Measurements from ENCODE around the gene EFNA2. TPM values are rescaled to one million over a fixed set of nuclear protein-coding genes. Genes with fewer than 3 reads are reported as not detected.
A peak's percentile ranks its signal among the peaks of the same experiment; 100 is the strongest.

Gene EFNA2
- total RNA-seq, 1 donor from 2014 or later, result 17.6 TPM

- Mint-ChIP-seq H3K4me3 (no peak overlapping the region), H3K9me3 (no peaks in the 10 kb centered on the region), H3K4me1 (ENCODE audit: unreplicated experiment) (peaks cover 23% of the 10 kb centered on the region), H3K36me3 (peaks cover 14% of the 10 kb centered on the region), H3K27ac (peak overlapping the region; percentile 56), H3K27me3 (no peaks in the 10 kb centered on the region)
- TF ChIP-seq CTCF (conservative IDR thresholded peaks at IDR 0.05), result no peak
- DNase-seq (ENCODE audit: extremely low spot score, unreplicated experiment), result no peak
Measured at GRCh38 chr19:1255186-1256161, 30.2 kb upstream of the EFNA2 start.

- no peak for DNase-seq (ENCODE audit: extremely low spot score, unreplicated experiment)
- no peak for TF ChIP-seq CTCF (conservative IDR thresholded peaks at IDR 0.05)
- Mint-ChIP-seq H3K27me3 (no peaks in the 10 kb centered on the region), H3K9me3 (no peaks in the 10 kb centered on the region), H3K4me1 (ENCODE audit: unreplicated experiment) (peaks cover 30% of the 10 kb centered on the region), H3K4me3 (peak overlapping the region; percentile 51), H3K27ac (peak overlapping the region; percentile 87), H3K36me3 (peaks cover 10% of the 10 kb centered on the region)
Measured at GRCh38 chr19:1256646-1257474, 28.8 kb upstream of the EFNA2 start.

GRCh38 chr19:1257475-1258162, 28.1 kb upstream of the EFNA2 start:
- peak overlapping the region; percentile 96 for H3K27ac Mint-ChIP-seq
- H3K4me1 Mint-ChIP-seq (ENCODE audit: unreplicated experiment), result peaks cover 32% of the 10 kb centered on the region
- peaks cover 10% of the 10 kb centered on the region for H3K36me3 Mint-ChIP-seq
- no peak for TF ChIP-seq CTCF (conservative IDR thresholded peaks at IDR 0.05)
- no peak for DNase-seq (ENCODE audit: extremely low spot score, unreplicated experiment)
- no peaks in the 10 kb centered on the region for H3K9me3 Mint-ChIP-seq
- no peaks in the 10 kb centered on the region for H3K27me3 Mint-ChIP-seq
- H3K4me3 Mint-ChIP-seq, result peak overlapping the region; percentile 51

DNA sequence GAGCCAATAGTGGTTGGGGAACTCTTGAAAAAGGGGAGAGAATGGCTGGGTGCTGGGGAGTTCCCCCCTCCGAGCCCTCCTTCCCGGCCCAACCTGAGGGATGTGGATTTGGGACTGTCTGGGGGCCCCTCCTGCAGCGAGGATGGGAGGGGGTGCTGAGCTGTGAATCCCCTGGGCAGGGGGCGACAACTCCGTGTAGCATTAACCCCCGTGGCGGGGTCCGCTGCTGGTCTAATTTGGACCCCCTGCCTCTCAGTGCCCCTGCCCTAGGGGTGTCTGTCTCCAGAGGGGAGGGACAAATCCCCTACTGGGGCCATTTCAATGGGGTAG, 27.5 kb upstream of the EFNA2 start:
- Mint-ChIP-seq H3K36me3 (peaks cover 10% of the 10 kb centered on the region), H3K27me3 (no peaks in the 10 kb centered on the region), H3K9me3 (no peaks in the 10 kb centered on the region), H3K4me3 (peak overlapping the region; percentile 25), H3K4me1 (ENCODE audit: unreplicated experiment) (peaks cover 33% of the 10 kb centered on the region), H3K27ac (peak overlapping the region; percentile 96)
- DNase-seq (ENCODE audit: extremely low spot score, unreplicated experiment), result no peak
- TF ChIP-seq CTCF (conservative IDR thresholded peaks at IDR 0.05), result no peak

GRCh38 chr19:1258707-1259205, 26.9 kb upstream of the EFNA2 start:
- Mint-ChIP-seq H3K4me1 (ENCODE audit: unreplicated experiment) (peaks cover 36% of the 10 kb centered on the region), H3K27me3 (no peaks in the 10 kb centered on the region), H3K4me3 (peak overlapping the region; percentile 59), H3K36me3 (peaks cover 10% of the 10 kb centered on the region), H3K27ac (peak overlapping the region; percentile 96), H3K9me3 (no peaks in the 10 kb centered on the region)
- DNase-seq (ENCODE audit: extremely low spot score, unreplicated experiment), result no peak
- TF ChIP-seq CTCF (conservative IDR thresholded peaks at IDR 0.05), result no peak
